SU-DHL-6 (cell line): ENCODE data around the gene INO80E.

Experiments used
- H2AFZ ChIP-seq: fragments of 200-600 bp; sonication (generic); 2 replicates; pipeline ENCODE4 v1.6.1; 2014; ENCODE audit warnings: low read depth, mild to moderate bottlenecking, moderate library complexity, mixed read lengths, antibody characterized with exemption, low read length; ENCODE audit not compliant: severe bottlenecking
- H3F3A ChIP-seq: fragments of 200-600 bp; shearing (Covaris generic); 2 replicates; pipeline ENCODE4 v1.6.0; 2016; ENCODE audit warnings: antibody characterized with exemption, mild to moderate bottlenecking; ENCODE audit not compliant: insufficient read depth
- H3K27ac ChIP-seq: fragments of 200-600 bp; sonication (generic); 2 replicates; pipeline ENCODE4 v1.5.1; 2016; ENCODE audit warnings: low read depth, mild to moderate bottlenecking, low read length, moderate library complexity, mixed read lengths
- H3K27me3 ChIP-seq: fragments of 200-600 bp; sonication (generic), shearing (Covaris generic); 2 replicates; pipeline ENCODE4 v1.6.0; 2014; ENCODE audit warnings: mild to moderate bottlenecking, low read length
- H3K36me3 ChIP-seq: fragments of 200-600 bp; sonication (generic); 2 replicates; pipeline ENCODE4 v1.6.1; 2014; ENCODE audit warnings: mild to moderate bottlenecking, low read length, mixed read lengths
- H3K4me2 ChIP-seq: fragments of 300-600, 200-600 bp; shearing (Covaris generic), sonication (generic); 2 replicates; pipeline ENCODE4 v1.6.0; 2014; ENCODE audit warnings: low read length, low read depth, mild to moderate bottlenecking; ENCODE audit not compliant: poor library complexity, severe bottlenecking
- H3K4me3 ChIP-seq: fragments of 200-600 bp; sonication (generic); 2 replicates; pipeline ENCODE4 v1.5.1; 2014; ENCODE audit warnings: antibody characterized with exemption, low read length, mild to moderate bottlenecking, mixed read lengths; ENCODE audit not compliant: insufficient read depth, poor library complexity, severe bottlenecking
- H3K79me2 ChIP-seq: fragments of 200-600 bp; sonication (generic); 2 replicates; pipeline ENCODE4 v1.6.1; 2014; ENCODE audit warnings: mild to moderate bottlenecking, low read length, moderate library complexity; ENCODE audit not compliant: insufficient read depth
- H3K9ac ChIP-seq: fragments of 200-600 bp; sonication (generic); 2 replicates; pipeline ENCODE4 v1.7.0; 2014; ENCODE audit warnings: mild to moderate bottlenecking, low read length
- H3K9me2 ChIP-seq: fragments of 200-600 bp; sonication (generic); replicated peaks from 2 replicates; pipeline ENCODE4 v1.6.1; 2014; ENCODE audit warnings: low read length; ENCODE audit not compliant: insufficient read depth
- H3K9me3 ChIP-seq: fragments of 200-600 bp; sonication (generic); 2 replicates; pipeline ENCODE4 v1.6.1; 2014; ENCODE audit warnings: low read length, mixed read lengths; ENCODE audit not compliant: insufficient read depth
- H4K20me1 ChIP-seq: fragments of 200-600 bp; sonication (generic); 2 replicates; pipeline ENCODE4 v1.6.1; 2014; ENCODE audit warnings: low read depth, mild to moderate bottlenecking, antibody characterized with exemption, low read length, moderate library complexity, mixed read lengths
- CTCF ChIP-seq: fragments of 200-600 bp; sonication (generic); IDR thresholded peaks from one replicate; pipeline ENCODE4 v1.5.1; 2017; ENCODE audit warnings: antibody characterized with exemption, mild to moderate bottlenecking, low read length, moderate library complexity; ENCODE audit not compliant: insufficient read depth, poor library complexity, severe bottlenecking
- EZH2phosphoT487 ChIP-seq: fragments of 200-600 bp; sonication (generic), shearing (Covaris generic); conservative IDR thresholded peaks from 2 replicates; pipeline ENCODE4 v1.6.1; 2018; ENCODE audit warnings: mild to moderate bottlenecking, antibody characterized with exemption, low read length, moderate library complexity, mixed read lengths

INO80E gene

GRCh38 chr16:29984764-29985147 is 11.3 kb upstream of the INO80E start:
- TF ChIP-seq CTCF (no peak), EZH2phosphoT487 (no peak)
- H3K9ac ChIP-seq, result no peak overlapping the region
- H3K79me2 ChIP-seq, result no peaks in the 10 kb centered on the region
- no peak overlapping the region for H3K4me3 ChIP-seq
- H3K27me3 ChIP-seq, result no peaks in the 10 kb centered on the region
- no peaks in the 10 kb centered on the region for H4K20me1 ChIP-seq
- H2AFZ ChIP-seq, result no peak overlapping the region
- no peaks in the 10 kb centered on the region for H3F3A ChIP-seq
- H3K9me3 ChIP-seq, result no peaks in the 10 kb centered on the region
- no peak overlapping the region for H3K4me2 ChIP-seq
- H3K9me2 ChIP-seq, result no peaks in the 10 kb centered on the region
- H3K27ac ChIP-seq, result no peak overlapping the region
- no peaks in the 10 kb centered on the region; the same call in 1 of the 2 replicates for H3K36me3 ChIP-seq

- Histone ChIP-seq H3K27ac (no peak overlapping the region), H3K27me3 (no peaks in the 10 kb centered on the region), H3K79me2 (no peaks in the 10 kb centered on the region), H3K36me3 (no peaks in the 10 kb centered on the region; the same call in 1 of the 2 replicates), H4K20me1 (no peaks in the 10 kb centered on the region), H3K9me2 (no peaks in the 10 kb centered on the region), H3F3A (no peaks in the 10 kb centered on the region), H3K9me3 (no peaks in the 10 kb centered on the region), H2AFZ (no peak overlapping the region), H3K4me3 (no peak overlapping the region), H3K9ac (no peak overlapping the region), H3K4me2 (no peak overlapping the region)
- TF ChIP-seq CTCF (no peak), EZH2phosphoT487 (no peak)
Observed at GRCh38 chr16:29985271-29985811, 10.7 kb upstream of the INO80E start.

GRCh38 chr16:29986231-29986630 is 9.8 kb upstream of the INO80E start:
- Histone ChIP-seq H3K9ac (no peak overlapping the region), H3K36me3 (no peaks in the 10 kb centered on the region; the same call in 1 of the 2 replicates), H2AFZ (no peak overlapping the region), H3K27me3 (no peaks in the 10 kb centered on the region), H3K4me3 (no peak overlapping the region), H3K79me2 (no peaks in the 10 kb centered on the region), H3K9me3 (no peaks in the 10 kb centered on the region), H3K4me2 (no peak overlapping the region), H3F3A (no peaks in the 10 kb centered on the region), H3K9me2 (no peaks in the 10 kb centered on the region), H3K27ac (no peak overlapping the region), H4K20me1 (no peaks in the 10 kb centered on the region)
- no peak for TF ChIP-seq CTCF

GRCh38 chr16:29986931-29987330 is 9.1 kb upstream of the INO80E start:
- Histone ChIP-seq H3K9me2 (no peaks in the 10 kb centered on the region), H3K79me2 (no peaks in the 10 kb centered on the region), H3K4me2 (no peak overlapping the region), H2AFZ (no peak overlapping the region), H4K20me1 (no peaks in the 10 kb centered on the region), H3F3A (no peaks in the 10 kb centered on the region), H3K4me3 (no peak overlapping the region), H3K27ac (no peak overlapping the region), H3K9ac (no peak overlapping the region), H3K9me3 (no peaks in the 10 kb centered on the region), H3K27me3 (no peaks in the 10 kb centered on the region), H3K36me3 (no peaks in the 10 kb centered on the region; the same call in 1 of the 2 replicates)
- TF ChIP-seq EZH2phosphoT487 (no peak), CTCF (no peak)
